Raji (cell line): ENCODE measurements around the gene SCN10A.

Experiments used
- POLR2A ChIP-seq: IDR thresholded peaks from 2 replicates; pipeline ENCODE4 v1.6.1; 2011; ENCODE audit warnings: low read depth, low read length, control low read depth; ENCODE audit not compliant: insufficient read depth

SCN10A gene

DNA sequence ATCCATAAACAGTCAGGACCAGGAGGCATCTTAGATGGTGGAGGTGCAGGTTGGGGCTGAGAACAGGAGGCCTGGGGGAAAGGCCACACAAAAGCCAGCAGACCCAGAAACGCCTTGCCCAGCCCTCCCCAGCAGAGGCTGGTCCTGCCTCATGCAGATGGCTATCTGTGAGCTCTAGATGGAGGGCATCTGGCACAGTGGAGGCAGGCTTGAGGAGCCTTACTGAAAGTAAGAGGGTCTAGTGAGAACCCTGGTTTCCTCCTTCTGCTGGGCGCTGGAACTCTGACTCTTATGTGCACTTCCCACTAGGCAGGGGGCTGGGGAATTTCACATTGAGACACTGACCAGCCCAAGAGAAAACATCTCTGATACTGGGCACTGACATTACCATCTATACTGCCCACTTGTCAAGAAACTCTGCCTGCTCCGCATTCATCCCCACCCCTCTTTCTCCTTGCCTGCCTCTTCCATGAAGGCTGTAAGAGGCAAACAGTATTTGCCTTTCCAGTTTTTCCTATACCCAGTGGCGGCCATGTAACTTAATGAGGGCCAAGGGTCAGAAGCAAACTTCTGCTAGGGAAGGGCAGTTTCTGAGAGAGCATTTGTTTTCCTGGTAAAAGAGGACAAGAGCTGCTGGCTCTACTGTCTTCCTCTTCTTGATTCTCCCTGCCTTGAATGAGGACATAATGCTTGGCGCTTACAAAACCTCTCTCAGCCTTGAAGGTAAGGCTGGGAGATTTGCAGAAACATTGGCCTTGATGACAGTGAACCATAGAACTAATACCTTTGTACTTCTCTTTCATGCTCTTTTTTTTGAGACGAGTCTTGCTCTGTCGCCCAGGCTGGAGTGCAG lies 162.1 kb downstream of the SCN10A start:
- no peak for TF ChIP-seq POLR2A

DNA sequence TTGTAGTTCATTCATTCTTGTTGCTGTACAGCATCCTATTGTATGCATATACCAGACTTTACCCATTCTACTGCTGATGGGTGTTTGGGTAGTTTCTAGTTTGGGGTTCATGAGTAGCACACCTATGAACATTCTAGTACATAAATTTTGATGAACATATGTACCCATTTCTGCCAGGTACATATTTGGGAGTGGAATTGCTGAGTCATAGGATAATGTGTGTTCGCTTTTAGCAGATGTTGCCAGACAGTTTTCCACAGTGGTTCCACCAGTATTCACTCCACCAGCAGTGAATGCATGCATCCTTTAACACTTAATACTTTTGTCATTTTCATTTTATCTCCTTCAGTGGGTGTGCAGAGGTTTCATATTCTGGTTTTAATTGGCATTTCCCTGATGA lies 163.1 kb downstream of the SCN10A start:
- TF ChIP-seq POLR2A: no peak

DNA sequence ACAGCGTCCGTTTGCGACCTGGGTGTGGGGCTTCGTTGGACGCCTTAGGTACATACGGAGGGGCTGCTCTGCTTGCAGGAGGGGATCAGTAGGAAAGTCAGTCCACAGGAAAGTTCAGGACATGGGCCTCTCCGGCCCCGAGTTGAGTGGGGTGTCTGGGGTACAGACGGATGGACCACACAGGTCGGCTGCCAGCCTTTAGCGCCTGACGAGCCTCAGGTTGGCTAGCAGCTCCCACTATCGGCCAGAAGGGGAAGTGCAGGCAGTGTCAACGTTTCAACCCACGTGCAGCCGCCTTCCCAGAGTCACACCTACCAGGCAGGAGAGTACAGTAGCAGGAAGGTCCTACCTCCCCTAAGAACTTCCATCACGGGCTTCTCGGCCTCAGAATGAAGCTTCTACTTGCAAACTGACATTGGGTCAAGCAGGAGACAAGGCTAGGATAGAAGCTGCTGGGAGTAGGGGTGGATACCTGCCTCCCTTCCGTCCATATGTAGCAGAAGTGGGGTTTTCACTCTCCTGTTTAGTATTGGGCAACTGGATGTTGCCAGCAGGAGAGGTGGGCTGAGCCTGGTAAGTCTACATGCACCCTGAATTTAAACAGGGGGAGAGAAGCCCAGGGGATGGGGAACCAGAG lies 164.7 kb downstream of the SCN10A start:
- TF ChIP-seq POLR2A: no peak

DNA sequence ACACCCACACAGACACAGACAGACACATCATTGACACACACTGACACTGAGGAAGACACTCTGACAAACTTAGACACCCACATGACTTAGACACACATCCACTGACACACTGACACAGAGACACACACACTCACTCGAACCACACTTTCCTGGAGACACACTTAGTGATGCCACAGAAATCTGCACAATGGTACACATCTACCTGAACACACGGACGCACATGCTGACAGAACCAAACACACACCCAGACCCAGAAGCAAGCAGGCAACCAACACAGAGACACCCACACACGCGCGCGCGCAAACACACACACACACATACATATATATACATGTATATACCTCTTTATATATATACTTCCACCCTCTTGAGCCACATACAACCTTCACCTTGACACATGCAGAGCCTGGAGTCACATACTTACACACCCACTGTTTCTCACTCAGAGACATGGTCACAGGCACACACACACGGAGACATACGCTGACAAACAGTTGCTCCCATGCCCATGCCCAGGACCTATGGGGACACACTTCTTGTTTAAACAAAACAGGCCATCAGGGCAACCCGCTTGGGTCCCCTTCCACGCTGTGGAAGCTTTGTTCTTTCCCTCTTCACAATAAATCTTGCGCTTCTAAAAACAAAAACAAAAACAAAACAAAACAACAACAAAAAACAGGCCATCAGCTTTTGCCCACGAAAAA lies 165.6 kb downstream of the SCN10A start:
- no peak for TF ChIP-seq POLR2A

DNA sequence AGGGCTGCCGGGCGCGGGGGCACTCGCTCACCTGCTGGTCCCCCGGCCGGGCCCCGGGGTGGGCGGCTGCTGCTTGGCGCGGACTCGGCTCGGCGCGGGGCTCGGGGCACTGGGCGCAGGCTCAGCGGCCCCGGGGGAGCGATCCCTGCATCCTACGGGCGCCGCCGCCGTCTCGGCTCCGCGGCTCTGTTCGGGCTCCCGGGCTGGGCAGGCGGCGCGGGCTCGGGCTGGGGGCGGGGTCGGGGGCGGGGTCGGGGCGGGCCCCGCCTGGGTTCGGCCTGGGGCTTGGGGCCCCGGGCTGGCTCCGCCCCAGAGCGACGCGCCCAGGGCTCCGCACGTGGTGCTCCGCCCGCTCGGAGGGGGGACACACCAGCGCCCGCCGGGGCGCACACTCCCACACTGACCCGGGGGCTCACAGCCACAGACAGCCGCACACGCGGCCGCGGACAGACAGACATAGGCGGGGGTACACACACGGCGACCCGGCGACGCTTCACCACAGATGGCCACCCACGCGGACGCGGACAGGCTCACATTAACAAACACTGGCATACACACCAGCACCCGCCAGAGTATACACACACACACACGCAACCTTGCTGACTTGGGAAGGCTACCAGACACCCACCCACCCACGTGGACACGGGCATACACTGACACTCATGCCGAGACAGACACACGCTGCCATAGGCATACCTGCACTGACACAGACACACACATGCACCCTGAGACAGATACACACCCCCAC lies 166.3 kb downstream of the SCN10A start, which contains the start of gene SCN5A:
SCN5A (minus strand) TSS at position 188 of the 748 bp plus-strand sequence. CDS start 16,380 bp downstream, outside the sequence.
- no peak for TF ChIP-seq POLR2A

DNA sequence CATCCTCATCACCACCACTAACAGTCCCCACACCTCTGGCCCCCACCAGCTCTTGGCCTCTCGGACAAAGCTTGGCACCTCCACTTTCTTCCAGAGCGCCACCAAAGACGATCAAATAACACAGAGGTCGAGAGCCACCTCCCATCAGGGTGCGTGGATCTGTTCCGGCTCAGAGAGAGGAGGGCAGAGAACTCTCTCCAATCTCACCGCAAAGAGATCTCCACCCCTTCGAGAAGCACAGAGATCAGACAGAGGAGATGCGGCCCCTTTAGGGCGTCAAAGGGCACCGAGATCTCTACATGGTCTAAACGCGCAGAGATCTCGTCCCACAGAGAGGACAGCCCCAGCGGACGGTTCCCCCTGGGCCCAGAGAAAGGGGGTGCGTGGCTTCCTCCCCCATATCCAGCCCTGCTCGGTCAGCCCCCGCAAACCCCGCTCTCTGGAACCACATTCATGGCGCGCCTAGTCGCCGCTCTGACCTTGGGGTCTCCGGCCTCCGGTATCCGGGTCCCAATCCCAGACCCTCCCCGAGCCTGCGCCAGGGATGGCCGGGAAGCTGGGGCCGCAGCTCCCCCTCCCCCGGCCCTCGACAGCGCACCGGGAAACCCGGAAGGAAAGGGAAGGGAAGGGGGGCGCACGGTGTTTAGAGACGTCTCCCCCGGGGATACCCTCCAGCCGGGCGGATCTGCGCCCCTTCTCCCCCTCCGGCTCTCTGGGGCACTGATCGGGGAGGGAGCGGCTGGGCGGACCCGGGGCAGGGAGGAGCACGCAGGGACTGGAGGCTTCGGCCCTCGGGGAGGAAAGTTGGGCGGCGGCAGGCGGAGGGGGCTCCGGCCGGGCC lies 167.1 kb downstream of the SCN10A start:
- no peak for TF ChIP-seq POLR2A

DNA sequence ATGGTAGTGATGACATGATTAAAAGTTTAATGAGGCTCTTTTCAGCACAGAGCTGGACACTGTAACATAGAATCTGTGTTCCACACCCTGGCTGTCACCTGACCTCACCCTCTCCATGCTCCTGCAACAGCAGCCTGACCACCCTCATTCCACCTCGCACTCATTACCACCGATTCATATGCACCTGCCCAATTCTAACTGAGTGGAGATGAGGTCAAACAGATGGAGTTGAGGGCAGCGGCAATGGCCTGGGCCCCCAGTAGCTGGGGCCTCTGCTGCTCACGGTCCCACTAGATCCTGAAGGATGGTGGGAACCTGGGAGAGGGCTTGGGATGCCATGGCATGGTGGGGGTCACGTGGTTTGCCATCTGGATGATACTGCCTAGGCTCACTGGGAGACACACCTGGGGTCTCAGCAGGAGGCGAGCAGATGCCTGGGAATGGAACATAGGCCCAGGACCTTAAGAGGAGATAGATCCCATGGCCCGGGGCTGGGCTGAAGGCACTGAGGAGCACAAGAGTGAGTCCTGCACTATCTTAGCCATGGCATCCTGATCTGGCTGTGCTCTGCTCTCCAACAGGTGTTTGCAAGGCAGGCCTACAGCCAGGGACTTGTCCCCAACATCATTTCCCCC lies 167.9 kb downstream of the SCN10A start:
- no peak for TF ChIP-seq POLR2A

DNA sequence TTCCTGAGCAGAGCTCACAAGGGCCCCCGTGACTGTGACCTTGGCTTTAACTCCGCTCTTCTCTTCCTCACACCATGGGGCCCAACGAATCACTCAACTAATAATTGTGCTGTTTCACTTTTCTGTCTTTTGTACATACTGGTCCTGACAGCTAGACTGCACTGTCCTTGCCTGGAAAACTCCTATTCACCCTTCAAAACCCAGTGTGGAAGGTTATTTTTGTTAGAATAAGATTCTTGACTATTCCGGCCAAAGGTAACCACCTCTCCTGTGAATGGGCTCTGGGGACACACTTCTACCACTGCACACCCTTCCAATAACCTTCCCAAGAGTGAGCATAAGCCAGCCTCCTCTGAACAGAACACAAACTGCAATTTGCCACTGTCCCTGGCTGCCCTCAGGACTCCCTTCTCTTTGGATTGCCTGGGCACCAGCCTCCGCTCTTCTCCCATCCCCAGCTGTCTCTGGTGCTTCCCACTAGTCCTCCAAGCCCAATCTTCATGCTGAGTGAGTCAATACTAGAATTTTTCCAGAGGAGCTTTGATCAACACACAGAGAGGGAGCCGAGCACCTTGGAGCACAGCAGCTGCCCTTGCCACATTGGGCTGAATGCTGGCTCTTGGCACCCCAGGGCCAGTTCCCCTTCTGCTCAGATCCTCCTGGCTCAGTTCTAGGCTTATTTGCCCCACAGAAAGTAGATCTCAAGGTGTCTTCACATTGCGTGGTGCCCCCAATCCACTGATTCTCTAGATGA lies 168.6 kb downstream of the SCN10A start:
- no peak for TF ChIP-seq POLR2A
